Epithelial cell of esophagus (primary cell): ENCODE data around the gene BRF1.

Source experiments
- DNase-seq: peaks from one replicate; pipeline ENCODE4 v3.0.0; 2010; ENCODE audit warnings: low read depth
- H3K4me3 ChIP-seq: 2 replicates; pipeline ENCODE4 v1.5.1; 2011; ENCODE audit warnings: mild to moderate bottlenecking, low read length, control low read depth
- TF ChIP-seq, protein P1 (sequence below): IDR thresholded peaks from 2 replicates; pipeline ENCODE4 v1.5.1; 2011; ENCODE audit warnings: low read depth, mild to moderate bottlenecking, low read length, control low read depth, inconsistent platforms; ENCODE audit not compliant: insufficient read depth; ENCODE audit errors: missing control alignments

BRF1 gene

DNA sequence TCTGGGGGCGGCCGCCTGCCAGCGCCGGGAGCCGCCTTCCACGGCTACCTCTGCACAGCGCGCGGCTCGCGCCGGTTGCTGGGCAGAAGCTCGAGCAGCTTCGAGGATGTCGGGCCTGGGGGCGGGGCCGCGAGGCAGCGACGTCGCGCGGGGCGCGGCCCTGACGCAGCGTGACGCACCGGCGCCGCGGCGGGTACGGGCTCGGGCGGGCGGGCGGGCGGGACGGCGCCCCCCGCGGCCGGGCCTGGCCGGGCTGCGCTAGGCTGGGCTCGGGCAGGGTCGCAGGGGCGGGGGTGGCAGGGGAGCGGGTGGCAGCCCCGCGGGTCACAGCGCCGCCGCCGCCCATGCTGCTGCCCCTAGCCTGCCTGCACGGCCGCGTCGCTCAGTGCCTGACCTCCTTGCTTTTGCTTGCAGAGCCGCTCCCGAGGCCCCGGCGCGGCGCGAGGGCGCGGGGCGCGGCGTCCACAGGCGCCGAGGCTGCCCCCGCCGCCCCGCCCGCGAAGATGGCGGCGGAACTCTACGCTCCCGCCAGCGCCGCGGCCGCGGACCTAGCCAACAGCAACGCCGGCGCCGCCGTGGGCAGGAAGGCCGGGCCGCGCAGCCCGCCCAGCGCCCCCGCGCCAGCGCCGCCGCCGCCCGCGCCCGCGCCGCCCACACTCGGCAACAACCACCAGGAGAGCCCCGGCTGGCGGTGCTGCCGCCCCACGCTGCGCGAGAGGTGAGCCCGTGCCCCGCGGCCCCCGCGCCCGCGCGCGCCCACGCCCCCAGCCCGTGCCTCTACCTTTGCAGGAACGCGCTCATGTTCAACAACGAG is 52.2 kb downstream of the BRF1 start, which contains the start of gene BTBD6:
TSS of gene BTBD6 (plus strand) at position 166 of the 814 bp plus-strand sequence. CDS start at position 345, 179 bp downstream.
- TF ChIP-seq, protein P1, sequence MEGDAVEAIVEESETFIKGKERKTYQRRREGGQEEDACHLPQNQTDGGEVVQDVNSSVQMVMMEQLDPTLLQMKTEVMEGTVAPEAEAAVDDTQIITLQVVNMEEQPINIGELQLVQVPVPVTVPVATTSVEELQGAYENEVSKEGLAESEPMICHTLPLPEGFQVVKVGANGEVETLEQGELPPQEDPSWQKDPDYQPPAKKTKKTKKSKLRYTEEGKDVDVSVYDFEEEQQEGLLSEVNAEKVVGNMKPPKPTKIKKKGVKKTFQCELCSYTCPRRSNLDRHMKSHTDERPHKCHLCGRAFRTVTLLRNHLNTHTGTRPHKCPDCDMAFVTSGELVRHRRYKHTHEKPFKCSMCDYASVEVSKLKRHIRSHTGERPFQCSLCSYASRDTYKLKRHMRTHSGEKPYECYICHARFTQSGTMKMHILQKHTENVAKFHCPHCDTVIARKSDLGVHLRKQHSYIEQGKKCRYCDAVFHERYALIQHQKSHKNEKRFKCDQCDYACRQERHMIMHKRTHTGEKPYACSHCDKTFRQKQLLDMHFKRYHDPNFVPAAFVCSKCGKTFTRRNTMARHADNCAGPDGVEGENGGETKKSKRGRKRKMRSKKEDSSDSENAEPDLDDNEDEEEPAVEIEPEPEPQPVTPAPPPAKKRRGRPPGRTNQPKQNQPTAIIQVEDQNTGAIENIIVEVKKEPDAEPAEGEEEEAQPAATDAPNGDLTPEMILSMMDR, result no peak
- peak within 1 kb of the TSS; percentile 51 for H3K4me3 ChIP-seq
- DNase-seq, result peak; percentile 87

DNA sequence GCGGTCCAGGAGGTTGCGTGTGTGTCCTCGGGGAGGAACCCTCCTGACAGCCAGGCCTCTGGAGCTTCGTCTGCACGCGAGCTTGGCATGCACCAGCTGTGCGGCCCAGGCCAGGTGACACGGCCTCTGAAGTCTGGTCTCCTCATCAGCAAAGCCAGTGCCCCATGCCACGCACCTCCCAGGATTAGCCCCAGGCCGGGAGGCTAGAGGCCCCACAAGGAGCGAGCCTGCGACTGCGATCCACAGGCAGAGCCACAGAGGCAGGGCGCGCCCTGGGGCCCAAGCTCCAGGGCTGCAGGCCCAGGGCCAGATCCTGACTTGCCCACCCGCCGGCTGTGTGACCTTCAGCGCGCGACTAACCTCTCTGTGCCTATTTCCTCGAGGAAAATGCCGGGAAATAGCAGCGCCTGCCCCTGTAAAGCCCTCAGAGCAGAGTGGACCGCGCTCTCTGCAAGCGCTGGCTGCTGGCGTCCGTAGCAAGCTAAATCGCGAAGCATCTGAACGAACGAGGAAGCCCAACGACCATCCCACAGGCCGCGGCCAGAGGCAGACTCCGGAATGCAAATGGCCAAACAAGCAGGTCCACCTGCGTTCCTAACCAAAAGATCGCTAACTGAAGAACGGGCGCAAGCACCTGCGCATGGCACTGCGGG is 53.0 kb downstream of the BRF1 start:
- H3K4me3 ChIP-seq, result peak overlapping the region; percentile 51
- TF ChIP-seq, protein P1, result no peak
- DNase-seq, result no peak

DNA sequence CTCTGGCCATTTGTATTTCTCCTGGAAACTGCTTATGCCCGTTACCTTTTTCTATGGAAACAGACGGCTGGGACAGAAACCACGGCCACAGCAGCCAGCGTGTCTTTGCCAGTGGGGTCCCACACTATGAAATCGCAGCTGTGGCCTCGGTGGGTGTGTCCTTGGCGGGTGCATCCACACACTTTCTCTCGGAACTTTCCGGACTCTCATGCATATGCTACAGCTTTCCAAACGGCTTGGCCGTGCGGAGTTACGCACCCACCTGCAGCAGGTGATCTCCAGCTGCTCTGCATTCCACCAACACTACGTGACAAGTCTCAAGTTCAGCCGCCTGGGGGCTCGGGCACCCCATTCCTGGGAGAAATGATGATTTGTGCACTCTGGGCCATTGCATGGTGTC is 53.8 kb downstream of the BRF1 start:
- TF ChIP-seq, protein P1, result no peak
- H3K4me3 ChIP-seq, result no peak overlapping the region
- DNase-seq, result no peak

DNA sequence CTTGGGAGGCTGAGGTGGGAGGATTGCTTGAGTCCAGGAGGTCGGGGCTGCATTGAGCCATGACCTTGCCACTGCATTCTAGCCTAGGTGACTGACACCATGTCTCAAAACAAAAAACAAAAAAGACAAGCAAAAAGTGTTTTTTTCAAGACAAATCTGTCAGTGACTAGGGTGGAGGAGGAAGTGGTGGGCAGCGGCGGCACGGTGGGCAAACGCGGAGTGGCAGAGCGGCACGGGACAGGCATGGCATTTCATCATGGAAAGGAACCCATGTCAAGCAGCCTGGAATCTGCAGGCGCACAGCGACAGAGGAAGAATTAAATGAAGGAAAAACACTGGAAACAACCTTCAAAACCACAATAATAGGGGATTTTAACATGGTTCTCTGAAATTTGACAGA is 56.5 kb downstream of the BRF1 start:
- TF ChIP-seq, protein P1, result no peak
- H3K4me3 ChIP-seq, result no peak overlapping the region
- DNase-seq, result no peak

DNA sequence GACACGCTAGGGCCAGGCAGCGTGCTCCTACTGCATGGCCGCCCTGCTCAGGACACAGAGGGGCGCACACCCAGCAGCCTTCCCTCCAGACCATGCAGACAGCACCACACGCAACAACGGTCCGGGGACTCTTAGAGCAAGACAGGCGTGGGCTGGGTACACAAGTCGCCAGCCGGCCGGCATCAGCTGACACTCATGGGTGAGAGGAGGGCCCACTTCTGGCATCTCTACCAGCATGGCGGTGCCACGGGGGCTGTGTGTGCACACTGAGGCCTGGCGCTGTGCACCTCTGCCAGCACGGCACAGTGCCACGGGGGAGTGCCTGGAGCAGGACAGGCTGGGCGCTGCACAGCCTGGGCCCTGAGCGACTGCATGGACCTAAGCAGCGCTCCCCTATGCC is 59.2 kb downstream of the BRF1 start:
- no peak for DNase-seq
- H3K4me3 ChIP-seq, result no peak overlapping the region
- TF ChIP-seq, protein P1, result no peak

DNA sequence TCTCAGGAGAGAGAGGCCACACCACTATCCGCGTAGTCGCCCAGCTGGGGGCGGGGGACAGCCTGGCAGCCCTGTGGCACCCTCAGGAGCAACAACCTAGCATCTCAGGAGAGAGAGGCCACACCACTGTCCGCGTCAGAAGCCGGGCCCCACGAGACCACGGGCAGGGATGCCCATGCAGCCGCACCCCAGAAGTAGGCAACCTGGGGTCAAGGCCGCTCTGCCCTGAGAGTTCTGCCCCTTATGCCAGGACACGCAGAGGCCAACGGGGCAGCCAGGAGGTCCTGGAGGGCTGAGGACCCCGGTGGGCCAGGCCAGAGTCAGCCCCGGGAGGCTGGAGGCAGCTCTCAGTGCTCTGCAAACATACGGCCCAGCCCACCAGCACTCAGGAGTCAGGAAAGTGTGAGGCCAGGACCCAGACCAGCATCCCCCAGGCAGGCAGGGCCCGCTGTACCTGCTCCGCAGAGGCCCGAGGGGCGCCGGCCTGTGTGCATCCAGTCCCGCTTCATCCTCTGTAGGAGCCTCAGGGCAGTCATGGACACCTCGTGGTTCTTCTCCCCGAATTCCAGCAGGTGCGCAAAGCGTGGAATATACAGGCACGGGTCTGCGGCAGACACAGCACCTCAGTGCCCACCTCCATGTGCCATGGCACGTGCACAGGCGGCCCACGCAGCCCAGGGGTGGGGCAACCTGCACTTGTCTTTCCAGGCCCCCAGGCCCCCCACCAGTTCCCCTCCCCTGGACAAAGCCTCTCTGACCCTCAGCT is 59.8 kb downstream of the BRF1 start:
- H3K4me3 ChIP-seq, result no peak overlapping the region
- TF ChIP-seq, protein P1, result no peak
- no peak for DNase-seq
